Spinal cord (tissue), 10 donors: ENCODE data around the gene LHFPL2. TPM values are rescaled to one million over a fixed set of nuclear protein-coding genes. Genes with fewer than 3 reads are reported as not detected.

Experiments
- DNase-seq, 6 donors: peaks; one replicate each; pipeline versions ENCODE4 v3.0.0 to v3.0.0-alpha.2; 2013 to 2015; ENCODE audit warnings: low spot score in 6 of 6, low read depth in 4 of 6
- H3K27ac ChIP-seq: one replicate; pipeline ENCODE4 v1.5.1; 2013; ENCODE audit warnings: low read depth, low read length, control low read depth
- H3K27me3 ChIP-seq: one replicate; pipeline ENCODE4 v1.6.1; 2013; ENCODE audit warnings: low read length; ENCODE audit not compliant: control insufficient read depth, insufficient read depth
- H3K36me3 ChIP-seq: one replicate; pipeline ENCODE4 v1.6.1; 2013; ENCODE audit warnings: low read length; ENCODE audit not compliant: control insufficient read depth, insufficient read depth
- H3K4me1 ChIP-seq: one replicate; pipeline ENCODE4 v1.6.1; 2013; ENCODE audit warnings: low read length; ENCODE audit not compliant: control insufficient read depth, insufficient read depth
- H3K4me3 ChIP-seq: one replicate; pipeline ENCODE4 v1.5.1; 2013; ENCODE audit warnings: low read depth, low read length, control low read depth
- H3K9me3 ChIP-seq: one replicate; pipeline ENCODE4 v1.6.1; 2013; ENCODE audit warnings: low read length; ENCODE audit not compliant: control insufficient read depth, insufficient read depth
- WGBS: methylation state at CpG from one replicate; pipeline ENCODE4 v1.1.5; 2013; ENCODE audit warnings: missing lambda C conversion rate; ENCODE audit not compliant: insufficient coverage; 5-methylcytosine and 5-hydroxymethylcytosine counted together
- polyA plus RNA-seq, 2 donors: library from polyadenylated mRNA; unstranded; fragments of 120-200 nt; gene quantifications; one replicate each; pipeline ENCODE4 v1.2.1, GENCODE V29; 2013; ENCODE audit not compliant: insufficient read length in 2 of 2
- total RNA-seq, 2 donors: library from RNA; depleted of rRNA in 1 of 2; stranded (reverse); fragments of 120-200 nt in 1 of 2; fragments of >200 nt in 1 of 2; gene quantifications; one replicate each; pipeline versions ENCODE4 v1.2.3 to v1.2.4, GENCODE V29; 2013 to 2014
- donor health status: healthy.

Gene LHFPL2
- total and polyA plus RNA-seq, 4 donors, result 39.4 to 81.8 (median 58.2) TPM

DNA sequence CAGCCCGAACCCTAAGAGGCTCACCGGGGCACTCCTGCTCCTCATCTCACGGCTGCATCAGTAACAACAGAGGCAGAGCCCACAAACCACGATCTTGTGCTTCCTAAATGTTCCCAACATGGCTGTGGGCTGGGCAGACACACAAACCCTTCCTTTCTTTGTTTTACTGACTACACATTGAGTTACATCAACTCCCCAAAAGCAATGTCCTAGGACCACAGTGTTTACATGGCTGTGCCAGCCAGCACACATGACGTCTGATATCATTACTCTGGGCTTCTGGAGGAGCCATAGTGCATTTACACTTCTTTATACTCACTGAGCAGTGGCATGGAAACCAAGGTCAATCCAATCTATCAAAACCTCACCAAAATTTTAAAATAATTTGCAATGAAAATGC lies 101.4 kb downstream of the LHFPL2 start:
- H3K4me1 ChIP-seq, result peaks cover 12% of the 10 kb centered on the region
- 86% methylated on average over 5 of the region's 5 CpGs for WGBS
- peak overlapping the region; percentile 75 for H3K27ac ChIP-seq
- H3K9me3 ChIP-seq, result no peaks in the 10 kb centered on the region
- no peaks in the 10 kb centered on the region for H3K36me3 ChIP-seq
- H3K27me3 ChIP-seq, result no peaks in the 10 kb centered on the region
- DNase-seq, result no peak
- no peak overlapping the region for H3K4me3 ChIP-seq

- Histone ChIP-seq H3K27me3 (no peaks in the 10 kb centered on the region), H3K36me3 (no peaks in the 10 kb centered on the region), H3K4me3 (no peak overlapping the region), H3K4me1 (peaks cover 20% of the 10 kb centered on the region), H3K27ac (peak overlapping the region; percentile 75), H3K9me3 (no peaks in the 10 kb centered on the region)
- 96% methylated on average over 4 of the region's 8 CpGs for WGBS
- DNase-seq, result no peak
These were observed 102.1 kb downstream of the LHFPL2 start for GRCh38 chr5:78546276-78546996.

GRCh38 chr5:78545406-78545805 lies 103.2 kb downstream of the LHFPL2 start:
- Histone ChIP-seq H3K27ac (peak overlapping the region; percentile 0), H3K36me3 (no peaks in the 10 kb centered on the region), H3K9me3 (no peaks in the 10 kb centered on the region), H3K27me3 (no peaks in the 10 kb centered on the region), H3K4me3 (no peak overlapping the region), H3K4me1 (peaks cover 30% of the 10 kb centered on the region)
- DNase-seq, result no peak
- 94% methylated on average over 3 of the region's 7 CpGs for WGBS

DNA sequence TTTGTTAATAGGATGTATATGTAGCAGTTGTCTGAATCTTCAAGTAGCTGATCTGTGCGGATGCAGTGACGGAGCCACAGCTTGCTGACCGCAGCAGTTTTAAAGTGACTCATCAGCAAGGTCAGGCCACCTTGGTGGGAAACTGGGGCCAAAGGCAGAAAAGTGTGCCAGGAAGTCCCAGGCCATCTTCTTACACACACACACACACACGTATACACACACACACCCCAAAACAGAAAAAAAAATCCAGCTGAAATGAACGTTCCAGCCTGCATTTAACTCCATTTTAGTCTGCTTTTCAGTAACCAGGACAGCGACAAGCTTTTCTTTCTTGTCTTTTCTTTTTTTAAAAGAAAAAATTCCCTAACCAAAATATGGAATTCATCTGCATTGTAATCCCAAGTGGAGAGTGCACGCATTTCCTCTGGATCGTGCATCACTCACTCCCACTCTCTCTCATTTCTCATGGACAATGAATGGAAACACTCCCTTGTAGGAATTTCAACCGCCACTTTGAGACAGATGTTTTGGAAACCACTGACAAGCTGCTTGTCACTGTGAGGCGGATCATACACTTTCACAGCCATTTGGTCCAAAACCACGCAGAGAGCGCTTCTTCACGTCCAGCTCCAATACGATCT lies 103.9 kb downstream of the LHFPL2 start:
- no peak for DNase-seq
- no peak overlapping the region for H3K4me3 ChIP-seq
- no peaks in the 10 kb centered on the region for H3K27me3 ChIP-seq
- H3K27ac ChIP-seq, result peak overlapping the region; percentile 0
- H3K9me3 ChIP-seq, result no peaks in the 10 kb centered on the region
- no peaks in the 10 kb centered on the region for H3K36me3 ChIP-seq
- peaks cover 33% of the 10 kb centered on the region for H3K4me1 ChIP-seq
- 83% methylated on average over 11 of the region's 14 CpGs for WGBS

- no peaks in the 10 kb centered on the region for H3K9me3 ChIP-seq
- no peak overlapping the region for H3K4me3 ChIP-seq
- no peaks in the 10 kb centered on the region for H3K36me3 ChIP-seq
- 63% methylated on average over 1 of the region's 1 CpG for WGBS
- no peak overlapping the region for H3K27ac ChIP-seq
- no peak for DNase-seq
- peaks cover 33% of the 10 kb centered on the region for H3K4me1 ChIP-seq
- H3K27me3 ChIP-seq, result no peaks in the 10 kb centered on the region
These were observed 104.7 kb downstream of the LHFPL2 start for GRCh38 chr5:78543916-78544315.

DNA sequence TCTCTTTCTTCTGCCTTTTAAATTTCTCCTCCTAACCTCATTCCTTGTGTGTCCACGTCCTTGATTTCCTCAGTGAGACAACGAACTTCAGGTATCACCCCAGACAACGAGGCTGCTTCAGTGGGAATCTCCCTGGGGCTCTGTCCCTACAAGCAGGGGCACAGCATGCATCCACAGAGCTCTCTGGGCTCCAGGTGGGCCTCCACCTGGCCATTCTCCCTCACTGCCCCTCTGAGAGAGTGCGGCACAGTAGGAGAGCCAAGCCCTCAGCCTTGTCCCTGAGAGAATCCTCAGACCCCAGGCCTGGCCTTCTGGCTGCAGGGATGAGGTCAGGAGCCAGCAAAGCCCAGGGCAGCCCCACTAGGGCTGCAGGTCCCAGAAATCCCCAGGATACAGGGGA lies 105.3 kb downstream of the LHFPL2 start:
- DNase-seq, result no peak
- peaks cover 33% of the 10 kb centered on the region for H3K4me1 ChIP-seq
- no peaks in the 10 kb centered on the region for H3K27me3 ChIP-seq
- no peak overlapping the region for H3K27ac ChIP-seq
- no peak overlapping the region for H3K4me3 ChIP-seq
- H3K9me3 ChIP-seq, result no peaks in the 10 kb centered on the region
- no peaks in the 10 kb centered on the region for H3K36me3 ChIP-seq
- 72% methylated on average over 4 of the region's 4 CpGs for WGBS

DNA sequence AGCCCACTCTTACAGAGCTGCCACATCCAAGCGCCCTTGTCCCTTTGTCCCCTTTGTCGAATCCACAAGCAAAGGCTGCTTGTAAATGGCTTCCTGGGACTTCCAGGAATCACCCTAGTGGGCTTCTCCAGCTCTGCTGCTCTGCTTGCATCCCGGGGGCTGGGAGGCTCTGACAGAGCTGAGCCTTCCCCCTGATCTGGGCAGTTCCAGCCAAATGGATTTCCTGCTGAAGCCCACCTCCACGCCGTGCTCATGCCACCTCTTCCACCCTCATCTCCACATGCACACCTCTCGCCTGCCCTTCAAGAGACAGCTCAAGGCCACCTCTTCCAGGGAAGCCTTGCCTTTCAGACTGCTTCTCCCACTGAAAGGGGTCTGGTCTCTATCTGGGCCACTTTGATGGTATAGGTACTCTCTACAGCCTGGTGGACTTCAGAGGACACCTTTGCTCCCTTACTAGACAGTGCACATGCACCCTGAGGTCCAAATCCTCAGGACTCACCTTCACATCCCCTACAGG lies 106.2 kb downstream of the LHFPL2 start:
- H3K4me1 ChIP-seq, result peaks cover 35% of the 10 kb centered on the region
- 76% methylated on average over 6 of the region's 6 CpGs for WGBS
- no peak overlapping the region for H3K27ac ChIP-seq
- no peaks in the 10 kb centered on the region for H3K27me3 ChIP-seq
- no peaks in the 10 kb centered on the region for H3K36me3 ChIP-seq
- no peak overlapping the region for H3K4me3 ChIP-seq
- DNase-seq, result no peak
- no peaks in the 10 kb centered on the region for H3K9me3 ChIP-seq

GRCh38 chr5:78541086-78541654 lies 107.4 kb downstream of the LHFPL2 start:
- no peaks in the 10 kb centered on the region for H3K36me3 ChIP-seq
- no peaks in the 10 kb centered on the region for H3K27me3 ChIP-seq
- peaks cover 38% of the 10 kb centered on the region for H3K4me1 ChIP-seq
- WGBS, result 80% methylated on average over 1 of the region's 10 CpGs
- H3K4me3 ChIP-seq, result no peak overlapping the region
- no peaks in the 10 kb centered on the region for H3K9me3 ChIP-seq
- peak overlapping the region; percentile 72 for H3K27ac ChIP-seq
- no peak for DNase-seq

DNA sequence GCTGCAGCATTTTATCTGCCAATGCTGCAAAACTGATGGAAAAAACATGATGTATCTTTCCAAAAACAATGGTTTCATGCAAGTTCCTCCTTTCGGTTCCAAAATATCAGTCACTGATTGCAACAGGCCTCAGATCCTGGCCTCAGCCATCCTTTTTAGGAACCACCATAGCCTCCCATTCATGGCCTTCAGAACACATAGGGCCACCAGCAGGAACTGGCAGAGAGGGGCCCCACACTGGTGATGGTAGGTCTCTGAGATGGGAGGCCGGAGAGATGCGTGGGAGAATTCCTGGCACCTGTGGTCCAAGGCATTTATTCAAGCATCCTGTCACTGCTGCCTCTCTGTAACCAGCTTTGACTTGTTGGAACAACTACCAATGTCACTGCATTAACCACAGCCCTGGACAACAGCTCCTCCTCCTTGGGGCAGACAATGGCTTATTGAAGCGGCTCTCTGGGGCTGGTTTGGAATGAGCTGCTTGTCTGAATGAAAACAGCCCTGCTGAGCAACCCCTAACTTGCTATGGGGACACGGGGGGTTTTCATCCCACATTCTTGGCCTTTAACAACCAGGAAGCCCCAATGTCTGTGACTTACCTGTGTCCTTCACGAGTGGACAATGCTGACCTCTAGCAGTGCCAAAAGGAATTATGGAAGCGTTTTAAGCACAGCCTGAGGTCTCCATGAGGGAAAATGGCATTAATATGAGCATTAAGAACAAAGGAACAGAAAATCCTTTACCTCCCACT lies 108.1 kb downstream of the LHFPL2 start:
- Histone ChIP-seq H3K9me3 (no peaks in the 10 kb centered on the region), H3K4me1 (peaks cover 39% of the 10 kb centered on the region), H3K4me3 (no peak overlapping the region), H3K27me3 (no peaks in the 10 kb centered on the region), H3K27ac (peak overlapping the region; percentile 72), H3K36me3 (peaks cover 2% of the 10 kb centered on the region)
- peak in 2 of 6 donors; percentile 39 to 48 for DNase-seq
- 62% methylated on average over 4 of the region's 7 CpGs for WGBS
